Activated effector memory CD4-positive, alpha-beta T cell treated with anti-CD3 and anti-CD28 coated beads, Interleukin-2, amount 50 U/mL, for 16 hours (primary cell): ENCODE data around the gene GOLT1B.
A peak's percentile ranks its signal among the peaks of the same experiment; 100 is the strongest.
"Not testable (repeated sequence)": the region's sequence is repeated elsewhere in the genome, so short reads cannot be mapped to it uniquely, and the experiment has no call there.

Experiments used
- DNase-seq: peaks from one replicate; pipeline ENCODE4 v3.0.0-alpha.2; 2020

The GOLT1B gene

GRCh38 chr12:21501258-21502163 is at the start of gene GOLT1B, which contains the start of gene RECQL:
GOLT1B (plus strand) TSS chr12:21501789; CDS start chr12:21501924, 135 bp downstream.
RECQL (minus strand) TSS chr12:21501635; CDS start chr12:21499570, 2,065 bp downstream.
- DNase-seq, result peak; percentile 95

GRCh38 chr12:21453312-21453852 is 48.2 kb upstream of the GOLT1B start:
- no peak for DNase-seq

- peak; percentile 72 for DNase-seq
Observed at GRCh38 chr12:21456291-21456780, 45.3 kb upstream of the GOLT1B start.

- DNase-seq, result no peak
Observed at GRCh38 chr12:21459474-21459873, 42.1 kb upstream of the GOLT1B start.

GRCh38 chr12:21467334-21467733 is 34.3 kb upstream of the GOLT1B start:
- DNase-seq, result not testable (repeated sequence)

GRCh38 chr12:21471294-21471693 is 30.3 kb upstream of the GOLT1B start:
- DNase-seq, result no peak

- no peak for DNase-seq
Observed at GRCh38 chr12:21472197-21472823, 29.3 kb upstream of the GOLT1B start.

- no peak for DNase-seq
Observed at GRCh38 chr12:21475552-21475951, 26.0 kb upstream of the GOLT1B start.

- no peak for DNase-seq
Observed at GRCh38 chr12:21476949-21477348, 24.6 kb upstream of the GOLT1B start.

- no peak for DNase-seq
Observed at GRCh38 chr12:21478756-21479455, 22.7 kb upstream of the GOLT1B start.

GRCh38 chr12:21483531-21483930 is 18.1 kb upstream of the GOLT1B start:
- no peak for DNase-seq

- DNase-seq, result no peak
Observed at GRCh38 chr12:21485998-21486397, 15.6 kb upstream of the GOLT1B start.

- no peak for DNase-seq
Observed at GRCh38 chr12:21499765-21500164, 1.8 kb upstream of the GOLT1B start.

GRCh38 chr12:21500786-21501257 is 767 bp upstream of the GOLT1B start:
- DNase-seq, result no peak

- DNase-seq, result peak; percentile 78
Observed at GRCh38 chr12:21502164-21502496, 541 bp downstream of the GOLT1B start.

GRCh38 chr12:21502872-21503271 is 1.3 kb downstream of the GOLT1B start:
- no peak for DNase-seq

GRCh38 chr12:21505888-21506287 is 4.3 kb downstream of the GOLT1B start:
- DNase-seq, result no peak

GRCh38 chr12:21507849-21508248 is 6.3 kb downstream of the GOLT1B start:
- no peak for DNase-seq

GRCh38 chr12:21509768-21510167 is 8.2 kb downstream of the GOLT1B start:
- DNase-seq, result no peak

GRCh38 chr12:21516281-21516680 is 14.7 kb downstream of the GOLT1B start:
- no peak for DNase-seq

GRCh38 chr12:21518451-21518850 is 16.9 kb downstream of the GOLT1B start:
- no peak for DNase-seq

GRCh38 chr12:21521541-21521940 is 20.0 kb downstream of the GOLT1B start:
- DNase-seq, result no peak

GRCh38 chr12:21523148-21523547 is 21.6 kb downstream of the GOLT1B start:
- no peak for DNase-seq
